MV-4-11 (cell line): ENCODE data around the gene COQ5.
"Not testable (repeated sequence)": the region's sequence is repeated elsewhere in the genome, so short reads cannot be mapped to it uniquely, and the experiment has no call there.

Experiments
- DNase-seq: peaks from one replicate; lab custom pipeline; 2025; lab: John Stamatoyannopoulos, UW

Gene COQ5, protein sequence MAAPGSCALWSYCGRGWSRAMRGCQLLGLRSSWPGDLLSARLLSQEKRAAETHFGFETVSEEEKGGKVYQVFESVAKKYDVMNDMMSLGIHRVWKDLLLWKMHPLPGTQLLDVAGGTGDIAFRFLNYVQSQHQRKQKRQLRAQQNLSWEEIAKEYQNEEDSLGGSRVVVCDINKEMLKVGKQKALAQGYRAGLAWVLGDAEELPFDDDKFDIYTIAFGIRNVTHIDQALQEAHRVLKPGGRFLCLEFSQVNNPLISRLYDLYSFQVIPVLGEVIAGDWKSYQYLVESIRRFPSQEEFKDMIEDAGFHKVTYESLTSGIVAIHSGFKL

DNA sequence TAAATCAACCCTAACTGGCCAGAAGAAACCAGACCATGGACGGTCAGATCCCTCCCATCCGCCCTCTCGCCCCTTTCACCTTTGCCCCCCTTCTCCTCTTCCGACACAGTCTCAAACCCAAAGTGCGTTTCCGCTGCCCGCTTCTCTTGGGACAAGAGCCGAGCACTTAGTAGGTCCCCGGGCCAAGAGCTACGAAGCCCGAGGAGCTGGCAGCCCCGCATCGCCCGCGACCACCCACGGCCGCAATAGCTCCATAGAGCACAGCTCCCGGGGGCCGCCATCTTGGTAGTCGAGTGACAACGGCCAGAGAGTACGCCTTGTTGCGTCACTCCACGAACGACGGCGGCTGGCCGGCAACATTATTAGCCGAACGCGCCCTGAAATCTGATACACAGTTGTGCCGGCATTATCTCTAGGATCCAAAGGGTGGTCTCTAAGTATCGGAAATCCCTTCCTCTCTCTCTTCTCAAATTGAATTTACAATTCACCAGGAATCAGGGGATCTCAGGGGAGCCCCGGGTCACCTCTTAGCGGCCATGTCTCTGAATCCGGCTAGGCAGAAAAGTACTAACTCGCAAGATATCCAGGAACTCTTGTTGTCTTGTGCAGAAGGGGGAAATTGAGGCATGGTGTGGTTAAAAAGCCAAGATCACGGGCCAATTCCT, at the start of gene COQ5:
Gene COQ5 (minus strand): TSS at position 298 of the 665 bp plus-strand sequence. CDS start 17 bp downstream, at position 281.
- DNase-seq: peak; percentile 77

DNA sequence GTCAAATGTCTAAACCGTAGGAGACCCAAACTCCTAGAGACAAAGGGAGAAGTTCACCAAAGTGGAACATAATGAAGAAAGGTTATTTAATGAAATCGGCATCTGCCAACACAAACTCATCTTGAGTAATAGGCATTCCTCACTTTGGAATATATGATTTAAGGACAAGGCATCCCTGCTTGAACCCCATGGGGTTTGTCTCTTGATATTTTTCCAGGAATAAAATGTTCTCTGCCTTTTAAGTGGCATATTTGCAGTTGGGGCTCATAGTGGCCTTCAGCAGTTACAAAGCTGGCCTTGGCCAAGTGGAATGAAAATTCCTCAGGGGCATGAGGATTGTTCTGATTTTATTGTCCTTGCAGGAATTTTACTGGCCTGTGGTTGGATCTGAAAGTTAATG, 45.1 kb upstream of the COQ5 start:
- no peak for DNase-seq

DNA sequence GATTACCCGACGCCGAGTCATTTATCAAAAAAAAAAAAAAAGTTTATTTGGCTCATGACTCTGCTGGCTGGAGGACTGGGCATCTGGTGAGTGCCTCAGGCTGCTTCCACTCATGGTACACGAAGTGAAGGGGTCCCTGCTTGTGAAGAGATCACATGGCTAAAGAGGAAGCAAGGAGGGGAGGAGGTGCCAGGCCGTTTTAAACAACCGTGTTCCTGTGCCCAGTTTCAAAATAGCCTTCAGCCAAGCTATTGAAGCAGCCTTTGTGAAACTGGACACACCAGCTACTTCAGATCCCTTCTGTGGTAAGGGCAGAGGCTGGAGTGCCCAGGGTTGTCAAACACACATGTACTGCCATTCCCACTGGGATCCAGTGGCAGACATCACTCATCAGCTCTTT, 44.6 kb upstream of the COQ5 start:
- DNase-seq: peak; percentile 16

DNA sequence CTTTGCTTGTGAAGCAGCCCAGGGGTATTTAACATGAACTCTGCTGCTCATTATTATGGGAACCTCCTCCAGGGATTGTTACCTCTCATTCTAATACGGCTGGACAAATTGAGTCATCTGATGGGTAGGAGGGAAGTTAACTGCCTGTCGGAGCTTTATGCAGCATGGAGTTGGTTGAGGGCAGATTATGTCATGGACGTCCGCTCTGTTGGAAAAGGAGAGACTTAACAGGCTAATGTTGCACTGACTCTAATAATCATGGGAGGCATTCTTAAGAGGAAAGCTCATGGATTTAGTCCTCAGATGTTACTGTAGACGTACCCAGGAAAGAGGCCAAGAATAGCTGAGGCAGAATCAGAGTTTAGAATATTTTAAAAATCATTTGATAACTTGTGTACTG, 42.3 kb upstream of the COQ5 start:
- DNase-seq: no peak

DNA sequence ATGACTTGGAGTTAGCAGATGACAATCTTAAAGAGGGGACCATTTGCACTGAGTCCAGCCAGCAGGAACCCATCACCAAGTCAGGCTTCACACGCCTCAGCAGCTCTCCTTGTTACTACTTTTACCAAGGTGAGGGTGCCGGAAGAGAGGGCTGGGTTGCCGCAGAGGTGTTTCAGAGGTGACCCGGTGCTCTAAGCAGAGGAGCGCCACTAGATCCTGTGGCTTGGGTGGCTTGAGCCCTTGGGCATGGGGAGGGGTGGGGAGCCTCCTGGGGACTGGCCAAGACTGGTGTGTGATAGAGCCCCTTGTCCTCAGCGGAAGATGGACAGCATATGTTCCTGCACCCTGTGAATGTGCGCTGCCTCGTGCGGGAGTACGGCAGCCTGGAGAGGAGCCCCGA, 34.5 kb upstream of the COQ5 start:
- DNase-seq: no peak

DNA sequence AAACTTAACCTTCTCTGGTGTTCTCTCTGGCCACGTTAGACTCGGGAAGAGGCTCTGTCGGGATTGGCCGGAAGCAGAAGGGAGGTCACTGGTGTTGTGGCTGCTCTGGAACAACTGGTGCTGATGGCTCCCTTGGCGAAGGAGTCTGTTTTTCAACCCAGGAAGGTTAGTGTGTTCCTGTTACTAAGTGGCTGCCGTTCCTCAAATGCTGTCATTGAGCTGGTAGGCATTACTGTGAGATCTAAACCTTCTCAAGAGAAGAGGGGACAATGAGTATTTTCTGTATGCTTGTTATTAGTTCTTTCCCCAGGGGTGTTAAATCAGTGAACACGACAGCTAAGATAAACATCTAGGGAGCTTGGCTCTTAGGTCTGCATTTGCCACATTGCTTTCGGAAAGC, 33.9 kb upstream of the COQ5 start:
- no peak for DNase-seq

DNA sequence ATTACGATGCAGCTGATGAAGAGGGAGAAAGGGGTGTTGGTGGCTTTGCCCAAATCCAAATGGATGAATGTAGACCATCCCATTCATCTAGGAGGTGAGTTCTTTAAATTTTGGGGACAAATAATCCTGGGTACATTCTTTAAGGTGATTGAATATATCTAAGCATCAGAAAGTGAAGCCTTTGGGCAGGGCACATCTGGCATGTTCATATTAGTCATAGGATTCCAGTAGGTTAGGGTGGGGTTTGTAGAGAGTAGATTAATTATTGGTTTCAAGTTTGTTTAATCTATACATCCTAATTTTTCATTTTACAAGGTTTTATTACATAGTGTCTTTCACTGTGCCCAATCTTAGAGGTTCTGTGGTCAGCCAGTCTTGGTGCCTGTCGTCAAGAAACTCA, 28.6 kb upstream of the COQ5 start:
- no peak for DNase-seq

DNA sequence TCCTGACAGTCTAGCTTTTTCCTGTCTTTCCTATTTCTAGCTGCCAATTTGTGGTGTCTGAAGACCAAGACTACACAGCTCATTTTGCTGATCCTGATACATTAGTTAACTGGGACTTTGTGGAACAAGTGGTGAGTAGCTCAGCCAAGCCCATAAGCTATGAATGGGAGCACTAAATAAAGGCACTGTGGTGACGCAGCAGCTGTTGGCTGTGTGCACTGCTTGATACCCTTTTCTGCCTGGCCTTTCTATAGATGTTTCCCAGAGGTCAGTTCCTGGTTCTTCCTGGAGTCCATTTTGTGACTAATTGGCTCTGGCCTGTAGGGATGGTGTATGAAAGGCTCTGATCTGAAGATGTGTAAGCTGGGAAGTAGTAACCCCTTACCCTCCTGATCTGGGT, 25.7 kb upstream of the COQ5 start:
- no peak for DNase-seq

DNA sequence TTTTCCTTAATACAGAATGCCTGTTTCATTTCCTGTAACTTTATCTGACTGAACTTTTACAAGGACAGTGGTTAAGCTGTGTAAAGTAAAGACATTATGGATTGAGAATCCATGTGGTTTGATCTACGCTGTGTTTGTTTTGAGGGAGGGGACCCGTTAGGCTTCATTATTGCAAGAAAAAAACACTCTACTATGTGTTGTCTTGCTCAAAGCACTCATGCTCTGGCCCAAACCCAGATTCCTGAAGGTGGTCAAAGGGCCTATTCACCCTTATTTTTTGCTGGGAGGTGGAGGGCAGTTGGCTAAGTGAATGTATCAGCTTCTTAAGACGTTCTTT, 17.1 kb upstream of the COQ5 start:
- no peak for DNase-seq

DNA sequence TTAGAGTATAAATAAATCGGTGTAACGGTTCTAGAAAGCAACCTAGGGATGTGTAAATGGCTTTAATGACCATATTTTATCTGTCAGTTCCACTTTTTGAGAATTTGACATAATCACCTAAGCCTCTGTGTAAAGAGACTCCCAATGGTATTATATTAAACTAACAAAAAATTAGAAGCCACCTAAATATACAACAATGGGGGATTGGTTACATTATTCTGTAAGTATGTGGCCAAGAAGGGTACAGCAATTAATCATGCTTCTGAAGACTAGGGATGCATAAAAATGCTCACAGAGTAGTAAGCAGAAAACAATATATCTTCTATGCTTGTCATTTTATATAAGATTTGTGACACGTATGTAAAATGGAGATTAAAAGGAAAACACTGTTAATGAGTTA, 15.7 kb upstream of the COQ5 start:
- DNase-seq: no peak

DNA sequence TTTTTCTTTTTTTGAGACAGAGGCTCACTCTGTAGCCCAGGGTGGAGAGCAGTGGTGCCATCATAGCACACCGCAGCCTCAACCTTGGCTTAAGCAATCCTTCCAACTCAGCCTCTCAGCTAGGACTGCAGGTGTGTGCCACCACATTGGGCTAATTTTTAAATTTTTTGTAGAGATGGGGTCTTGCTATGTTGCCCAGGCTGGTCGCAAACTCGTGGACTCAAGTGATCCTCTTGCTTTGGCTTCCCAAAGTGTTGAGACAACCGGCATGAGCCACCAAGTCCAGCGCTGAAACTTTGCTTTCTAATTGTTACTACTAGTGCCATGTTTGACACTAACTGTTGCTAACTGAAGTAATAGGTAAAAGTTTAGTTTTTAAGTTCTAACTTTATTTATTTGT, 13.2 kb upstream of the COQ5 start:
- DNase-seq: no peak

DNA sequence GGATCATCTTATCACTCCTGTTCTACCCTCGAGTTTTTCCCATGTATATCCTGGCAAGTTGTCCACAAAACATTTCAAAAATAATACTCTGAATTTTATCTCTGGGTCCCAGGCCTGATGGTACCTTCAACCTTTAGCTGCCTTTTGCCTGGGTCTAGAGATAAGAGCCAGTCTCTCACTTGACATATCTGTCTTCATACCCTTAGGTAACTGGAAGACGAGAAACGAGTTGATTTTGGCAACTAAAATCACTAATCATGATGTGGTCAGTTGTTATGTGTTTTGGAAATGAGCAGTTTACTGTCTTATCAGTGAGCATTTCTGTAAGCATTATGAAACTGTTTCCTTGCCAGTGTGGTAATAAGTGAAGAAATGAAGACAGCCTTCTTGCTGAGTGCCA, 11.5 kb upstream of the COQ5 start:
- DNase-seq: peak; percentile 48

DNA sequence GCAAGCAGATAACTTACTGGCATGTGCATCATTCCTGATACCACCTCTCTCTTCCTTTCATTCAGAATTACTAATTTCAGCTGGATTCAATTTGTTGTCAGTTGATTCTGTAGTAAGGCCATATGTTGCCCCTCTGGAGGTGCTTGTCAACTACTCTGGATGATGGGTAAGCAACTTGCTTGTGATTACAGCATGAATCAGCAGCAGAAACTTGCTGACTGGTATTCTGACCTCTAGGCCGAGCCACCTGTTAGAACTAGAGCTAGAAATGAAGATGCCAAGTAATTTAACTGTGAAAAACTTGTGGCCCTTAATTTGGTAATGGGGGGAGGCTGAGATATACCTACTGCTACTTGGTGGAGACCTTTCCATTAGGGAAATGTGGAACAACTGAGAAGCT, 10.3 kb upstream of the COQ5 start:
- no peak for DNase-seq

DNA sequence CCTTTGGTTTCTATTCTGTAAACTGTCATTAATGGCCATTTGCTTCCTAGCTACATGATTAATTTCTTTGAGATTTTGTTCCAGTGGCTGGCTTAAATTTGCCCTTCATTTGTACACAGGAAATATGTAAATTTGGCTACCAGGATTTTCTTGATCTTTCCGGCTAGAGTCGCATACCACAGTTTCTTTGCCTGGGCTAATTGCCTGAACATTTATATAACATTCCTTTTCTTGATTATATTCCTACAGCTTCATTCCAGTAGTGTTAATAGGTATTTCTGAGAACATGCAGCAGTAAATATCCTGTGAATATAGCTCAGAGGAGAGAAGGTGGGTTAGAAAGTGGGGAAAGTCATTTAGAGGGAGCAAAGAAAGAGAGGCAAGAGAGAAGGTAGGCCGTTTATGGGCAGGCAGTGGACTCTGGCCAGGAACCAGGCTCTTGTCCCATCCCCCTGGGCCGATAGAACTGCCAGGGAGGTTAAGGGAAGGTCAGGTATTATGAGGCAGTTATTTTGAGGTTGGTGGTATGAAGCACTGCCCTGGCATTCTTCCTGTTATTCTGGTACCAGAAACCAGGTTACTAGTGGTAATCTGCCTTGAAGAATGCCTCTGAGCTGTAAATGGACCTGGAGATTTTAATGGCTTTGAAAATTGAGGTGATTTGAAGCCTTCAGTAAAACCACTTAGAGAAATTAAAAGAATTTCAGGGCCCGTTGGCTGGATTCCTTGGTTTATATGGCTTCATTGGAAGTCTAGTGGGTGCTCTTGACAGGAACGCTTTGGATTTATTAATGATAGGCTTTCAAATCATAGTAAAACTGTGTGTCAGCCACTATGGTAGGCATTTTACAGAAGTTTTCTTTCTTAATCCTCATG, 9.6 kb upstream of the COQ5 start:
- DNase-seq: peak; percentile 37

DNA sequence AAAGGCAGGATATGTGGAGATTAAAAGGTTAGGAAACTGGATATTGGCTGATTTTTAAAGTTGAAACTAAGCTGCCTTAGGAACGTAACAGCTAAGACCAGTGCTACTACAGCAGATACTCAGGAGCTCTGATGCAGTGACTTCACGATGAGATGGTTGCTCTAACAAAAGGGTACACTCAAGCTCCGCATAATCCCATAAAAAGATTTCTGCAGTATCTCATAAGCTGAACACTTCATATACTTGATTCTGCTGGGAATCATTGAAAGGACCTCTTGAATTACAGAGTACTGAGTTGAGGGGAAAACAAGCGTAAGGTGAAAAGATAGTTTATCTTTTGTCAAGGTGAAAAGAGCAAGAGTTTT, 8.9 kb upstream of the COQ5 start:
- DNase-seq: no peak

DNA sequence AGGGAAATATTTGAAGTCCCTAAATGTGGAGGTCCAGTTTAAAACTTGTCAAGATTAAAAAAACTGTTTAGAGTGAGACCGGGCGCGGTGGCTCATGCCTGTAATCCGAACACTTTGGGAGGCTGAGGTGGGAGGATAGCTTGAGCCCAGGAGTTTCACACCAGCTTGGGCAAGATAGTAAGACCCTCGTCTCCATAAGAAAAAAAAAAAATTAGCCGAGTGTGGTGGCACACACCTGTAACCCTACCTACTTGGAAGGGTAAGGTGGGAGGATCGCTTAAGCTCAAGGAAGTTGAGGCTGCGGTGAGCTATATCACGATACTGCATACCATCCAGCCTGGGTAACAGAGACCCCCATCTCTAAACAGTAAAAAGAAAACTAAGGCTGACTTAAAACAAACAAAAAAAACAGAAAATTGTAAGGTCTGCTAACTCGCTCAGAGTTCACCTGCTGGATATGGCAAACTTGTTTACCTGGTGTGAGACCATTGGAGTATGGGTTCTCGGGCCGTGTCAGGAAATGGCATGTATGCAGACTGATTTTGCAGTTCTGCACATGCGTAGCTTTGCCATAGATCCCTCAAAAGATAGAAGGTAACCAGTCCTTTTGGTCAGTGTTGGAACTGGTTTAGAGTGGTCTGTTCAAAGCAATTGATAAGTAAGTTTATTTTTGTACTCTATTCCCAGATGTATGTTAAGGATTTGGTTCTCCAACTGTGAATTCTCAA, 7.3 kb upstream of the COQ5 start:
- no peak for DNase-seq

DNA sequence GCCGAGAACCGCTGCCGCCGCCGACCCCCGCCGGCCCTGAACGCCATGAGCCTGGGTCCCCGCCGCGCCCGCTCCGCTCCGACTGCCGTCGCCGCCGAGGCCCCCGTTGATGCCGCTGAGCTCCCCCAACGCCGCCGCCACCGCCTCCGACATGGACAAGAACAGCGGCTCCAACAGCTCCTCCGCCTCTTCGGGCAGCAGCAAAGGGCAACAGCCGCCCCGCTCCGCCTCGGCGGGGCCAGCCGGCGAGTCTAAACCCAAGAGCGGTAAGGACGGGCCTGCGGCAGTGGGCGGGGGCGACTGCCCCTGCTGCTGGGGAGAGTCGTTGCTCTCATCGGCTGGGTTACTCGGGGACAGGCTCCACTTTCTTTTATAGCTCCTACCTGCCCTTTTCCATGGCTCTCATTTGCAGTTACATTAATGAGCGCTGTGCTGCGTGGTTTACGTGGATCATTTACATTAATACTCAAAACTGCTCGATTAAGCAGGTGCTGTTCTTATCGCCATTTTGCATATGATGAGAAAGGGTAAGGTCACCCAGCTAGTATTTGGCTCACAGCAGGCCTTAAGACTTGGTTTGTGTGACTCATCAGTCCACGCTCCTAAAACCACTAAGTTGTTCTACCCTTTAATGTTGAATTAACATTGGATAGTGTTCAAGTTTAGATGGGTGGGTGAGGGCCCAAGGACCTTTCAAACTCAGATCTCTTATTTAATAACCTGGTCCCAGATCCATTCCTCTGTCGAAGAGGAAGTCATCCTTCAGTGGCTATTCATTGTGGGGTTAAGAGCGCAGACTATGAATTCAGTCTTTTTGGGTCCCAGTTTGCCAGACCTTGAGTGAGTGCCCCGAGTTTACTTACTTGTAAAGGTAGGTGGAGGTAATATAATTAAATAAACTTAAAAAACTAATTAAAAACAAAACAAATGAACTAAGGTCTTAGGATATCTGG, 6.0 kb upstream of the COQ5 start:
- peak; percentile 63 for DNase-seq

DNA sequence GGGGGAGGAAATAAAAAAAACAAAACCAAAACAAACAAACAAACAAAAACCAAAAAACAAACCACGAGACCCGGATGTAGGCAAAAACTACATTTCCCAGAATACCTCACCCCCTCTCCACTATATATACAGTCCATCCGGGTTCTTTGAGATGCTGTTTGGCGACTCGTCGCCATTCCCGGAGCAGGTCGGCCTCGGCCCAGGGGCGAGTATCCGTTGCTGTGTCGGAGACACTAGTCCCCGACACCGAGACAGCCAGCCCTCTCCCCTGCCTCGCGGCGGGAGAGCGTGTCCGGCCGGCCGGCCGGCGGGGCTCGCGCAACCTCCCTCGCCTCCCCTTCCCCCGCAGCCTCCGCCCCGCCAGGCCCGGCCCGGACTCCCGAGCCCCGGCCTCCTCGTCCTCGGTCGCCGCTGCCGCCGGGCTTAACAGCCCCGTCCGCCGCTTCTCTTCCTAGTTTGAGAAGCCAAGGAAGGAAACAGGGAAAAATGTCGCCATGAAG, 5.3 kb upstream of the COQ5 start, which contains the start of gene RNF10:
Gene RNF10 (plus strand): TSS at position 154 of the 500 bp plus-strand sequence. CDS start 456 bp downstream, outside the sequence.
- DNase-seq: peak; percentile 78

DNA sequence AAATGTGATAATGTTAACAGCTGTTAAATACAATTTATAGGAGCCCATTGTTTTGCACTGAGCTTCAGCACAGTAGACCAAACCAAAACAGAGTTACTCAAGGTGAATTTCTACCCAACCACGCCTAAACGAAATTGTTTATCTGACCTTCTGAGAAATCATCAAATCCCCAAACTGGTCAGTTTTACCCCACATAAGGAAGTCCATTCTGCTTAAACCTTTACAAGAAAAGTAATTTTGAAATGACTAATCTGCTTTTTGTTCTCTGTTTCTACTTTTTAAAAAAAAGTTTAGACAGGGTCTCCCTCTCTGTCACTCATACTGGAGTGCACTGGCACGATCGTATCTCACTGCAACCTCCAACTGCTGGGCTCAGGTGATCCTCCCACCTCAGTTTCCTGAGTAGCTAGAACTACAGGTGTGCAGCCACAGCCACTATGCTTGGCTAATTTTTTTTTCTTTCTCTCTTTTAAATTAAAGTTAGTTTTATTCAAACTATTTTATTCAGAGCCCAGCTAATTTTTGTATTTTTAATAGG, 3.8 kb upstream of the COQ5 start:
- no peak for DNase-seq

DNA sequence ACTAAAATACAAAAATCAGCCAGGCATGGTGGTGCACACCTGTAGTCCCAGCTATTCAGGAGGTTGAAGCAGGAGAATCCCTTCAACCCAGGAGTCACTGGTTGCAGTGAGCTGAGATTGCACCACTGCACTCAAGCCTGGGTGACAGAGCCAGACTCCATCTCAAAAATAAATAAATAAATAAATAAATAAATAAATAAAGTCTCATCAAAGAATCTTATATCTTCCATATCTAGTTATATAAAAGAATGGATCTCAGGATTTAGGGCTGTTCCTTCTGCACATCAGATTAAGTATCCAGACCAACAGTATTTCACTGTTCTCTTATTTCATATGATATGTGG, 1.4 kb upstream of the COQ5 start:
- DNase-seq: not testable (repeated sequence)
